Ovary (tissue), 3 donors: Measurements from ENCODE around the gene TRIM49C.
"Not testable (repeated sequence)": the region's sequence is repeated elsewhere in the genome, so short reads cannot be mapped to it uniquely, and the experiment has no call there.

ENCODE experiments used
- CTCF ChIP-seq, 3 donors: fragments of 450-650 bp in 2 of 3; fragments of 200-600 bp in 1 of 3; IDR thresholded peaks; one replicate each; pipeline versions ENCODE4 v1.5.1 to v1.8.0; 2016 to 2022; ENCODE audit warnings: antibody characterized with exemption in 3 of 3, mild to moderate bottlenecking in 1 of 3
- EP300 ChIP-seq: sonication (generic); formaldehyde crosslinking; IDR thresholded peaks from one replicate; pipeline ENCODE4 v1.6.1; 2017; ENCODE audit warnings: antibody characterized with exemption
- POLR2A ChIP-seq: fragments of 450-650 bp; IDR thresholded peaks from one replicate; pipeline ENCODE4 v1.6.1; 2017; ENCODE audit warnings: antibody characterized with exemption, mild to moderate bottlenecking, moderate library complexity
- donor health status: DM: no; HTN: no; CAD: no.

GRCh38 chr11:90052311-90052710, 21.4 kb downstream of the TRIM49C start:
- TF ChIP-seq EP300; CTCF (IDR thresholded peaks at IDR 0.05); POLR2A: not testable (repeated sequence)
